HCT116 (cell line): ENCODE measurements around the gene DRAM1. TPM values are rescaled to one million over a fixed set of nuclear protein-coding genes. Genes with fewer than 3 reads are reported as not detected.

Source experiments
- ATAC-seq: fragments of 200-7000 bp; cut with Tn5 transposase; 2 replicates; pipeline ENCODE4 v1.9.1; 2020; ENCODE audit warnings: mild to moderate bottlenecking, moderate library complexity
- BruUV-seq: library from RNA; stranded (reverse); fragments of 400-500 nt; replicated peaks from 2 replicates; lab custom pipeline; 2021; lab: Mats Ljungman, UMichigan
- CTCF ChIA-PET: fragments of 300-600 bp; sonication (Branson Sonifier 250); formaldehyde crosslinking; loops from one replicate; lab custom pipeline; 2021; ENCODE audit warnings: antibody characterized with exemption; lab: Charles Lee
- POLR2A ChIA-PET: fragments of 300-600, 350-600 bp; sonication (Branson Sonifier 250); formaldehyde crosslinking; loops from one replicate; lab custom pipeline; 2021; ENCODE audit warnings: antibody characterized with exemption; lab: Charles Lee
- RAD21 ChIA-PET, 2 experiments: fragments of 300-600 bp; sonication (Branson Sonifier 250); formaldehyde crosslinking; loops; one replicate each; lab custom pipeline; 2023; ENCODE audit warnings: low total read pairs in 2 of 2; ENCODE audit not compliant: uncharacterized antibody in 2 of 2, unreplicated experiment in 2 of 2, low non-redundant PET in 1 of 2; lab: Charles Lee
- DNase-seq: peaks from one replicate; pipeline ENCODE4 v3.0.0-alpha.2; 2010; ENCODE audit warnings: low read depth, low spot score
- H2AFZ ChIP-seq: fragments of 200-600 bp; shearing (Covaris generic), sonication (generic); 2 replicates; pipeline ENCODE4 v1.6.1; 2017; ENCODE audit warnings: low read depth, mixed run types, mixed read lengths, antibody characterized with exemption, low read length; ENCODE audit not compliant: poor library complexity, severe bottlenecking
- H3K27ac ChIP-seq: 2 replicates; pipeline ENCODE4 v1.5.1; 2012; ENCODE audit warnings: low read depth, low read length
- H3K27me3 ChIP-seq: fragments of 200-600 bp; sonication (generic); 2 replicates; pipeline ENCODE4 v1.6.1; 2016; ENCODE audit warnings: mixed run types, low read length, mixed read lengths; ENCODE audit not compliant: insufficient read depth
- H3K36me3 ChIP-seq, 2 experiments: fragments of 200-500 bp in 1 of 2; fragments of 200-600 bp in 1 of 2; sonication (Bioruptor generic) in 1 of 2; sonication (generic) in 1 of 2; 2 replicates each; pipeline versions ENCODE4 v1.5.1 to v1.6.1; 2014 to 2016; ENCODE audit warnings: low read length in 2 of 2, inconsistent platforms in 1 of 2, mixed read lengths in 1 of 2, mixed run types in 1 of 2; ENCODE audit not compliant: insufficient read depth in 2 of 2, control insufficient read depth in 1 of 2
- H3K4me1 ChIP-seq, 2 experiments: fragments of 200-600 bp in 1 of 2; sonication (generic) in 1 of 2; 2 replicates each; pipeline versions ENCODE4 v1.5.1 to v1.6.1; 2012 to 2017; ENCODE audit warnings: low read length in 2 of 2, inconsistent platforms in 1 of 2, mild to moderate bottlenecking in 1 of 2, mixed read lengths in 1 of 2, mixed run types in 1 of 2, moderate library complexity in 1 of 2; ENCODE audit not compliant: insufficient read depth in 2 of 2, control insufficient read depth in 1 of 2
- H3K4me2 ChIP-seq: fragments of 200-600 bp; sonication (generic); 2 replicates; pipeline ENCODE4 v1.6.1; 2017; ENCODE audit warnings: mixed run types, low read length, mixed read lengths
- H3K4me3 ChIP-seq, 2 experiments: fragments of 200-600 bp in 1 of 2; sonication (generic) in 1 of 2; replicated peaks in 1 of 2; 2 replicates each; pipeline ENCODE4 v1.5.1; 2011 to 2016; ENCODE audit warnings: low read length in 2 of 2, control low read depth in 1 of 2, low read depth in 1 of 2, mild to moderate bottlenecking in 1 of 2, mixed read lengths in 1 of 2, mixed run types in 1 of 2
- H3K79me2 ChIP-seq: fragments of 200-600 bp; sonication (generic); 2 replicates; pipeline ENCODE4 v1.6.1; 2017; ENCODE audit warnings: mild to moderate bottlenecking, mixed run types, low read length, moderate library complexity, mixed read lengths; ENCODE audit not compliant: insufficient read depth
- H3K9ac ChIP-seq: fragments of 200-600 bp; sonication (generic); 2 replicates; pipeline ENCODE4 v1.6.1; 2016; ENCODE audit warnings: low read length, mixed read lengths
- H3K9me2 ChIP-seq: fragments of 200-600 bp; sonication (generic), shearing (Covaris generic); 2 replicates; pipeline ENCODE4 v1.6.1; 2017; ENCODE audit warnings: mixed run types, mild to moderate bottlenecking, moderate library complexity; ENCODE audit not compliant: insufficient read depth
- H3K9me3 ChIP-seq, 2 experiments: fragments of 200-500 bp in 1 of 2; fragments of 200-600 bp in 1 of 2; sonication (Bioruptor generic) in 1 of 2; sonication (generic) in 1 of 2; 2 replicates each; pipeline ENCODE4 v1.6.1; 2014 to 2017; ENCODE audit warnings: low read length in 2 of 2, mixed read lengths in 2 of 2, inconsistent platforms in 1 of 2, low read depth in 1 of 2, mild to moderate bottlenecking in 1 of 2, mixed run types in 1 of 2, moderate library complexity in 1 of 2; ENCODE audit not compliant: control insufficient read depth in 1 of 2, insufficient read depth in 1 of 2
- H4K20me1 ChIP-seq: fragments of 200-600 bp; sonication (generic), shearing (Covaris generic); 2 replicates; pipeline ENCODE4 v1.6.1; 2017; ENCODE audit warnings: mixed run types, mild to moderate bottlenecking, moderate library complexity; ENCODE audit not compliant: insufficient read depth
- CBX3 ChIP-seq: IDR thresholded peaks from 2 replicates; pipeline ENCODE4 v1.6.1; 2012; ENCODE audit warnings: low read depth
- CTCF ChIP-seq, 3 experiments: fragments of 200-600 bp in 1 of 3; sonication (generic) in 1 of 3; IDR thresholded peaks in 2 of 3; conservative IDR thresholded peaks in 1 of 3; 2 replicates each; pipeline ENCODE4 v1.5.1; 2012 to 2017; ENCODE audit warnings: low read depth in 2 of 3, low read length in 2 of 3, antibody characterized with exemption in 1 of 3, borderline replicate concordance in 1 of 3, control low read depth in 1 of 3, mild to moderate bottlenecking in 1 of 3, mixed read lengths in 1 of 3, mixed run types in 1 of 3, moderate library complexity in 1 of 3; ENCODE audit not compliant: insufficient read depth in 1 of 3
- EGR1 ChIP-seq: IDR thresholded peaks from 2 replicates; pipeline ENCODE4 v1.6.1; 2012; ENCODE audit warnings: low read depth
- ELF1 ChIP-seq: IDR thresholded peaks from 2 replicates; pipeline ENCODE4 v1.6.1; 2012; ENCODE audit warnings: low read depth, borderline replicate concordance
- EZH2 ChIP-seq: fragments of 200-600 bp; sonication (generic); IDR thresholded peaks from 2 replicates; pipeline ENCODE4 v1.6.1; 2017; ENCODE audit warnings: antibody characterized with exemption, mixed run types
- FOSL1 ChIP-seq: IDR thresholded peaks from 2 replicates; pipeline ENCODE4 v1.6.1; 2012; ENCODE audit warnings: low read depth
- POLR2A ChIP-seq: IDR thresholded peaks from 2 replicates; pipeline ENCODE4 v1.7.0; 2011; ENCODE audit warnings: borderline replicate concordance; ENCODE audit not compliant: insufficient read depth, insufficient read length; ENCODE audit errors: extremely low read depth
- RAD21 ChIP-seq: IDR thresholded peaks from 2 replicates; pipeline ENCODE4 v1.6.1; 2012; ENCODE audit warnings: low read depth, mild to moderate bottlenecking
- ZBTB33 ChIP-seq: IDR thresholded peaks from 2 replicates; pipeline ENCODE4 v1.6.1; 2011; ENCODE audit warnings: mild to moderate bottlenecking, low read length, moderate library complexity; ENCODE audit not compliant: insufficient replicate concordance; ENCODE audit errors: extremely low read depth
- ZFX ChIP-seq: fragments of 450-650 bp; IDR thresholded peaks from 2 replicates; pipeline ENCODE4 v1.6.1; 2017
- ZNF274 ChIP-seq: fragments of 200-500 bp; sonication (Bioruptor generic); IDR thresholded peaks from 2 replicates; pipeline ENCODE4 v1.6.1; 2014; ENCODE audit warnings: mild to moderate bottlenecking, low read depth, low read length, inconsistent platforms
- intact Hi-C: fragments of 100-400 bp; cut with micrococcal nuclease; formaldehyde crosslinking; loops from 2 replicates; pipeline ENCODE4 v1.10.0; 2022
- total RNA-seq: library from RNA; stranded (reverse); gene quantifications from one replicate; pipeline ENCODE4 v1.2.1, GENCODE V29; 2021; ENCODE audit not compliant: unreplicated experiment

DRAM1 gene
- total RNA-seq, 1 experiment from 2014 or later, result 20.3 TPM

GRCh38 chr12:101862245-101862644 is 15.1 kb upstream of the DRAM1 start:
- no peaks in the 10 kb centered on the region for H3K9me2 ChIP-seq
- H3K79me2 ChIP-seq, result no peaks in the 10 kb centered on the region
- H3K4me1 ChIP-seq, result no peaks in the 10 kb centered on the region
- RAD21 ChIA-PET, result no interaction called here
- intact Hi-C loops, result no loop called here
- H4K20me1 ChIP-seq, result no peaks in the 10 kb centered on the region
- H3K27ac ChIP-seq, result no peak overlapping the region
- CTCF ChIA-PET, result no interaction called here
- H2AFZ ChIP-seq, result no peak overlapping the region
- H3K4me2 ChIP-seq, result no peak overlapping the region
- no peak for ATAC-seq
- H3K9ac ChIP-seq, result no peak overlapping the region
- H3K9me3 ChIP-seq, result no peaks in the 10 kb centered on the region
- H3K4me3 ChIP-seq, result no peak overlapping the region
- no peaks in the 10 kb centered on the region for H3K27me3 ChIP-seq
- no peaks in the 10 kb centered on the region for H3K36me3 ChIP-seq
- no TSS peak for BruUV-seq
- no peak for DNase-seq
- TF ChIP-seq POLR2A (no peak), FOSL1 (no peak), ZBTB33 (no peak), EGR1 (no peak), CTCF (IDR thresholded peaks at IDR 0.05 in 2 of 3, conservative IDR thresholded peaks at IDR 0.05 in 1 of 3; ENCODE audit: borderline replicate concordance in 1 of 3, insufficient read depth in 1 of 3, low read depth in 2 of 3, low read length in 2 of 3) (no peak), ZNF274 (no peak), EZH2 (no peak), ZFX (no peak), ELF1 (no peak), CBX3 (no peak), RAD21 (no peak)
- POLR2A ChIA-PET, result no interaction called here
